CD4-positive, alpha-beta T cell treated with Interleukin-21 for 1 hour (primary cell): ENCODE data around the gene MIPEP.
"Not testable (repeated sequence)": the region's sequence is repeated elsewhere in the genome, so short reads cannot be mapped to it uniquely, and the experiment has no call there.

Source experiments
- DNase-seq: peaks from one replicate; pipeline ENCODE4 v3.0.0-alpha.2; 2020

The MIPEP gene

GRCh38 chr13:23888658-23889614 lies at the start of gene MIPEP:
Gene MIPEP (minus strand): TSS chr13:23889400. CDS start chr13:23889320, 80 bp downstream.
- peak; percentile 89 for DNase-seq

DNA sequence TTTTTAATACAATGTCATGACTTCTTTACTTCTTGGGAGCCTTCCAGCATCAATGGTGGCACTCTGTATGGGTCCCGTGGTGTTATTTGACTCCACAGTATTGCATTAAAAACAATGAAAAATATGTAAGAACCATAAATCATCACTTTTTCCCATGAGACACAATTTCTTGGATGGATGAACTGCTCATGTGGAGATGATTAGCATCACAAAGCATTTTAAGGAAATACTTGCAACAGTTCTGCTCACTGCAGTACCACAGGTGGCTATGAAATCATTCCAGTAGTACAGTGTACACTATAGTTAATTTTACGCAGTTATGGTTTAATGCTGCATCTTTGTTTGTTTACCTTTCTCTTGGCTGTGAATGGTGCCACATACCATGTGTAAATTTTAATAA lies 45.3 kb upstream of the MIPEP start:
- no peak for DNase-seq

GRCh38 chr13:23928985-23929384 lies 39.8 kb upstream of the MIPEP start:
- no peak for DNase-seq

DNA sequence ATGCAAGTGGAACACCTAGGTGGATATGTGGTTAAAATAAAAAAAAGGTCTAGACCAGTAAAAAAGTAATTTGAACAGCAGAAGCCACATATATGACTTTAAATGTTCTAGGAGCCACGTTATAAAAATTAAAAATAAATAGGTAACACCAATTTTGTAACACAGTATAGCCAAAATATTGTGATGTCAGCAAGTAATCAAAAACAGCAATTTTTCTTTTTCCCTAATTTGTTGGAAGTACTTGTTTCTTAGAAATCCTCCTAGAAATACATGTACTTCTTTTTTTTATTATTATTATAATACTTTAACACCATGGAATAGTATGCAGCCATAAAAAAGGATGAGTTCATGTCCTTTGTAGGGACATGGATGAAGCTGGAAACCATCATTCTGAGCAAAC lies 33.8 kb upstream of the MIPEP start:
- no peak for DNase-seq

DNA sequence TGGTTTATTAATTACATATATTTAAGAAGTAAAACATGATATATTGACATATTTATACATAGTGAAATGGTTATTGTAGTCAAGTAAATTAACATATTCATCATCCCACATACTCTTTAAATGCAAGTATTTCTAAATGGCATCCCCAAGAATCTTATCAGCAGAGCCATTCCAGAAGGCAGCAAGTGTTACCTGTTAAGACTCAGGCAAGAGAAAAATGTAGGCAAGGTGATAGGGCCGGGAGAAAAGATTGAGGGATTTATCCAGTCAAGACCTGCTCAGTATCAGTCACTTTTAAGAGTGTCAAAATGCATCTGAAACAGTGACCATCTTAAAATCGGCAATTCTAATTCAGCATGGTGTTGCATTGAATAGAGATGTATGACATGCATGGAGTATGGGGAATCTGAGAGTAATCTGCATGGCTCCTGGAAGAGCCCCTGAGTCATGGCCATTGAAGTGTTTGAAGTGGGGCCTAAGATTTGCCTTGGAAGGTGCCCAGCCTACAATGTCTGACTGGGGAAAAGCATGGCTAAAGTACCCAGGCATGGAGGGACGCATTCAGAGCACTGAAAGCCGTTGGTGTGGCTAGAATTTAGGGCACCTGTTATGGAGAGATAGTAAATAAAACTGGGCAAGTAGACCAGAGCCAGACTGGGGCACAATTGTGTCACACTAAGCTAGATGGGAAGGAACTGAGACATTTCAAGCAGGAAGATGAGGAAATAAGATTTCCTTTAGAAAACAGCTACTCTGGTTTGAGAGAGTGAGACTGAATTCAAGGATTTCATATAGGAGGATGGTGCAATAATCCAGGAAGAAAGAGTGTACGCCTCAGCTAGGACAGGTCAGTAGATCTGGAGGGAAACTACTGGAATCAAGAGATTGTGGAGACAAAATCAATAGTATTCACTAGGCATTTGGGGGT lies 33.1 kb upstream of the MIPEP start:
- no peak for DNase-seq

- peak; percentile 51 for DNase-seq
These were observed 32.3 kb upstream of the MIPEP start for GRCh38 chr13:23921451-23921888.

- no peak for DNase-seq
These were observed 29.8 kb upstream of the MIPEP start for GRCh38 chr13:23919006-23919405.

- no peak for DNase-seq
These were observed 29.0 kb upstream of the MIPEP start for GRCh38 chr13:23918208-23918607.

DNA sequence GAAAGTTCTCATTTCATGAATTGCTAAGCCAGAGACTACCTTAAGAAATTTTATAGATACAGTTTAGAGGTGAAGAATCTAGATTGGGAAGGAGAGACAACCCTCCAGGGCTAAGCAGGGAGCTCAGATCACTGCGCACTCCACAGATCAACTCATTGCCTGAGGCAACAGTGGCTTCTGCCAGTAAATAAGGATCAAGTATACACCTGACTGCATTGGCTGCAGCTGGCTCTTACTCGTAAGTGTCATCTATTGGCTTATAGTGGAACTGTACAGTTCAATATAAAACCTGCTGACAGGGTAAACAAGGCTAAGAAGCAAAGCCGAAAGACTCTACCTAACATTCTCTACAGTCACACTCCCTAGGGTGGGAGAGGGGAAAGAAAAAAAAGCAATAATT lies 26.1 kb upstream of the MIPEP start:
- DNase-seq, result no peak

GRCh38 chr13:23912469-23912868 lies 23.3 kb upstream of the MIPEP start:
- DNase-seq, result no peak

GRCh38 chr13:23909606-23910005 lies 20.4 kb upstream of the MIPEP start:
- no peak for DNase-seq

DNA sequence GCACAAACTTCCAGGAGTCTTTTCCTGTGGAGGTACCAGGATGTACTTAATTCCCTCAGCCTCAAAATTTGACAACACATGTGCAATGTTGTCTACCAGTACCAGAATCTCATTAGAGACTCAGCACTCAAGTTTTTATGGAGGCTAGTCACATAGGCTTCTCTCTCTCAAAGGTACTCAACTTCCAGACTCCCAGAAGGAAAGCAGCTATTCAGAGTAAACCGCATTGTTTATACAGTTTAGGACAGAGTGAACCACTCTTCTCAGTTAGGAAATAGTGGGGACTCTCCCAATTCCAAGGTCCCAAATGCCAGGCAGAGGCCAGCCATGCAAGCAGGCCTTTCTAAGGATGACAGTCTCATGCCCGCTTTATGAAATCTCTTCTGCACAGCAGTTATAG lies 16.6 kb upstream of the MIPEP start:
- no peak for DNase-seq

DNA sequence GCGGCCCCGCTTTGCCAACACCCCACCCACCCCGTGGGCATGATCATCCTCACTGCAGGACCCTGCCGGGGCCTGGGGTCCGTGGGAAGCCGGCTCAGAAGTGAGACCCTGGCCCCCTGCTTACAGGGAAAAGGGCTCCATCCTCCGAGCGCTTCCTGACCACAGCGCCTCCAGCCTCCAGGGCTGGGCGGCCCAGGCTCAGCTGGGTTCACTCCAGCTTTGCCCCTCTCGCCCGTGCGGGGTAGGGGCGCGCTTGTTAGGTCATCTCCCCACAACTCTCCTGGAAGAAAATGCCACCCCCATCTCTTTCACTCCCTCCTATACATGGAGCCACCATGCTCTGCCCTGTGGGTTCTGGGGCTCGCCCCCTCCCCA lies 14.7 kb upstream of the MIPEP start:
- no peak for DNase-seq

- no peak for DNase-seq
These were observed 14.0 kb upstream of the MIPEP start for GRCh38 chr13:23902975-23903905.

- DNase-seq, result no peak
These were observed 12.2 kb upstream of the MIPEP start for GRCh38 chr13:23901365-23901764.

DNA sequence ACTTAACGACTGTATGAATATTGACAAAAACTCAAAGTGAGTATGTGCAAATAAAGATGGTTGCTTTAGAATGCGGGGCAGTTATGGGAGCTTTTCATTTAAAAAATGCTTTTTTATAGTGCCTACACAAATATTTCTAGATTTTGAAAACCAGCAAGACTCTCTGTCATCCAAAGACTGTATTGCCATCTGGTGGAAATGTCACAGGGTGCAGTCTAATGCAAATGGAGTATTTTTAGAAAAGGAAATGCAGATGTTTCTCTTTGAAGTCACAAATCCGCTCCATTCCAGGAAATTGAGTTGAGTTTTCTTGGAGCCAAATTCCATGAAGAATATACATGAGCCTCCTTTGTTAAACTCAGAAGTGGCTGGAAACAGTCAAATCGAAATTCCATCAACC lies 10.4 kb upstream of the MIPEP start:
- peak; percentile 51 for DNase-seq

DNA sequence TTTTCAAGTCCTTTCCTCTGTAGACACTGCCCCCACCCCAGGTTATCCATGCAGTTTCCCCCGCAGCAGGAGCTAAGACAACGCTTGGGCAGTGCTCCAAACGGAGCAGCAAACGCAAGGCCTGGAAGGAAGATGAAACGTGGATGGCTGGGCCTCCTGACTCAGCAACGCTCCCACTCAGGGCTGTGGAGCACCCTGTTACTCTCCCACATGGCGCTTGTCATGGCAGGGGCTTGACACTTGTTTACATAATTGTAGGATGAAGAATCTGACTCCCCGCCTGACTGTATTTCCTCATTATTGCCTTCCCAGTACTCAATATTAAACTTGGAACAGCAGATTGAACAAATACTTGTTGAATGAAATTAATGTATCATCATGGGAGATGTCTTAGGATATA lies 8.9 kb upstream of the MIPEP start:
- no peak for DNase-seq

- not testable (repeated sequence) for DNase-seq
These were observed 8.3 kb upstream of the MIPEP start, which contains the start of gene C1QTNF9B for GRCh38 chr13:23897452-23897919. Gene C1QTNF9B (minus strand): TSS chr13:23897502.

DNA sequence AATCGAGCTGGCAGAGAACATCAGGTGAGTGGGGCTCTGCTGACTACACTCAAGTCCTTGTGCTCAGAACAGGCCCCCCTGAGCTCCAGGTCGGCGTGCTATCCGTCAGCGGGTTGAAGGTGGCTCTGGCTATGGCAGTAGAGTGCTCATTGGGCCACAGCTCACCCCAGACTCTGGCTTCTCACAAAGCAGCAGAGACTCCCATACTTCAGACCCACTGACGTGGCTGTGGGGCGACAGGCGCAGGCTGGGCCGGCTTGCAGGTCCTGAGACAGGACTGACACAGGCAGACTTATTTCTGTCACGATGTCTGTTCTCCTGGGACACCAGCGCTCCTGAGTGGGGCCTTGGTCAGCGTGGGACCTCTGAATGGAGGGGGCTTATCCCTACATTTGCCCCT lies 5.5 kb upstream of the MIPEP start:
- DNase-seq, result not testable (repeated sequence)

DNA sequence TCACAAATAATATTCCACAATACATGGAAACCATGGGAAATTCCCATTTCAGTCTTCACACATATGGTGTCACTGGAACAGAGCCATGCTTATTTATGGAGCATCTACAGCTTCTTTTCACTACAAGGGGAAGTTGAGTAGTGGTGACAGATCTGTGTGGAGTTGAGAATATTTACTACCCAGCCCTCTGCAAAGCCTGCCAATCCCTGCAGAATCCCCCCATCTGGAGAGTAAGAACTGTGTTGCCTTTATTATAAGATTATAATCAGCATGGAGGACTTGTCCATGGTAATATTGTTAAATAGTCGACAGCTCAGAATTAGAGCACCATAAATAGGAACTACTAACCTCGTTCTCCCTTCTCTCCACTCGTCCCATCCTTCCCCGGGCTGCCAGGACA lies 4.6 kb upstream of the MIPEP start:
- not testable (repeated sequence) for DNase-seq

- DNase-seq, result no peak
These were observed 711 bp upstream of the MIPEP start for GRCh38 chr13:23889615-23890607.
